Heart left ventricle (tissue), 16 donors: ENCODE results near the gene MELK. TPM values are rescaled to one million over a fixed set of nuclear protein-coding genes. Genes with fewer than 3 reads are reported as not detected.

Experiments
- ATAC-seq, 4 donors: fragments of 200-7000 bp; cut with Tn5 transposase; one replicate each; pipeline ENCODE4 v1.9.1; 2020 to 2022; ENCODE audit warnings: moderate library complexity in 4 of 4, mild to moderate bottlenecking in 3 of 4, moderate number of reproducible peaks in 1 of 4
- DNase-seq, 5 donors: peaks; one replicate each; pipeline ENCODE4 v3.0.0-alpha.2; 2020
- H3K27ac ChIP-seq, 12 donors: fragments of 200-600 bp; sonication (generic) in 4 of 12; one replicate each; pipeline versions ENCODE4 v1.5.0 to v1.8.0; 2016 to 2022; ENCODE audit warnings: mild to moderate bottlenecking in 2 of 12
- H3K27me3 ChIP-seq, 9 donors: fragments of 200-600 bp; sonication (generic) in 2 of 9; one replicate each; pipeline versions ENCODE4 v1.5.1 to v1.8.0; 2016 to 2022; ENCODE audit warnings: mild to moderate bottlenecking in 3 of 9
- H3K36me3 ChIP-seq, 9 donors: fragments of 200-600 bp; sonication (generic) in 2 of 9; one replicate each; pipeline versions ENCODE4 v1.5.0 to v1.8.0; 2018 to 2022; ENCODE audit warnings: mild to moderate bottlenecking in 2 of 9
- H3K4me1 ChIP-seq, 12 donors: fragments of 200-600 bp; sonication (generic) in 4 of 12; one replicate each; pipeline versions ENCODE4 v1.5.0 to v1.8.0; 2016 to 2022; ENCODE audit warnings: mild to moderate bottlenecking in 3 of 12
- H3K4me3 ChIP-seq, 12 donors: fragments of 200-600 bp; sonication (generic) in 4 of 12; one replicate each; pipeline versions ENCODE4 v1.5.0 to v1.8.0; 2017 to 2022; ENCODE audit warnings: mild to moderate bottlenecking in 9 of 12, moderate library complexity in 4 of 12
- H3K9me3 ChIP-seq, 12 donors: fragments of 200-600 bp; sonication (generic) in 4 of 12; one replicate each; pipeline versions ENCODE4 v1.5.0 to v1.8.0; 2016 to 2022; ENCODE audit warnings: mild to moderate bottlenecking in 1 of 12
- CTCF ChIP-seq, 12 donors: fragments of 200-600 bp; sonication (generic) in 4 of 12; IDR thresholded peaks; one replicate each; pipeline versions ENCODE4 v1.5.0 to v1.8.0; 2018 to 2022; ENCODE audit warnings: antibody characterized with exemption in 12 of 12, mild to moderate bottlenecking in 5 of 12
- POLR2A ChIP-seq, 2 donors: fragments of 450-650 bp; IDR thresholded peaks; one replicate each; pipeline ENCODE4 v1.6.1; 2017; ENCODE audit warnings: antibody characterized with exemption in 2 of 2, mild to moderate bottlenecking in 2 of 2, moderate library complexity in 2 of 2
- WGBS, 4 donors: extraction: QIAGEN DNeasy Blood & Tissue Kit in 2 of 4; methylation state at CpG; one replicate each; pipeline versions ENCODE4 v1.1.5 to v1.1.7; 2013 to 2018; 5-methylcytosine and 5-hydroxymethylcytosine counted together
- intact Hi-C, 10 donors: fragments of 100-400 bp; cut with DNase I; formaldehyde crosslinking; loops; one replicate each; pipeline versions ENCODE4 v1.11.1 to v1.14.2; 2022
- polyA plus RNA-seq, 2 donors: library from polyadenylated mRNA; stranded (reverse); fragments of 200-250 nt; gene quantifications; one replicate each; pipeline ENCODE4 v1.2.3, GENCODE V29; 2013
- total RNA-seq, 9 donors: library from RNA; depleted of rRNA in 2 of 9; stranded (reverse); fragments of >200 nt in 2 of 9; fragmentation: NEBNext Ultra II Directional in 3 of 9; extraction: Animal tissue kit (Norgen Biotek cat#: 25700) in 3 of 9; gene quantifications; one replicate each; pipeline versions ENCODE4 v1.1.0 to v1.2.4, GENCODE V29; 2016 to 2023
- donor health status: ischemic (EF 13 %, LVEDD 7.1; RV severe dilation, severe dysfunction).
- donor health status: healthy with polysubstance abuse.
- donor health status: DM: no; HTN: yes; CAD: no.
- donor health status: DM: no; HTN: no; CAD: no.
- donor health status: ischemic (EF 25% LVEDD 6.9; RV normal size, moderate dysfunction).
- donor health status: ischemic (EF 25% LVEDD 5.7; RV mildly dilated, moderate dysfunction).
- donor health status: healthy.
- donor health status: DM: yes; HTN: yes; CAD: no.
- donor health status: ischemic (EF 35%, LVEDD 5.7; RV mildly dilated, moderate dysfunction).
- donor health status: nonischemic (EF 11% LVEDD 7.7; RV severe dilation, severe dysfunction).
- donor health status: DM: yes; HTN: yes; CAD: no.
- donor health status: PGD.
- donor health status: ischemic (EF 29% LVEDD 5.4; RV normal size, mild dysfunction).
- donor health status: nonischemic (EF 23%, LVEDD 6.1; RV moderate dilation, normal function).

Gene MELK
- total and polyA plus RNA-seq, 11 donors: 0.27 to 5.3 (median 0.53) TPM; not detected in 5

GRCh38 chr9:36535107-36535506, 37.6 kb upstream of the MELK start:
- no peak overlapping the region for H3K27ac ChIP-seq

GRCh38 chr9:36537861-36538260, 34.8 kb upstream of the MELK start:
- no peaks in the 10 kb centered on the region for H3K27me3 ChIP-seq
- no peak for ATAC-seq
- H3K27ac ChIP-seq: no peak overlapping the region
- DNase-seq: no peak
- no peaks in the 10 kb centered on the region for H3K4me1 ChIP-seq
- TF ChIP-seq POLR2A (IDR thresholded peaks at IDR 0.05): no peak
- WGBS, 4 donors: 81 to 94% (median 86%) methylated on average over 4 of the region's 4 CpGs
- H3K4me3 ChIP-seq: no peak overlapping the region
- no peaks in the 10 kb centered on the region for H3K36me3 ChIP-seq
- intact Hi-C loops: no loop called here
- H3K9me3 ChIP-seq: no peaks in the 10 kb centered on the region

More at GRCh38 chr9:36535107-36535506, 37.6 kb upstream of the MELK start:
- no peaks in the 10 kb centered on the region for H3K9me3 ChIP-seq
- ATAC-seq (no peak), DNase-seq (no peak)
- H3K36me3 ChIP-seq: no peaks in the 10 kb centered on the region
- H3K4me3 ChIP-seq: no peak overlapping the region
- intact Hi-C loops: no loop called here
- no peaks in the 10 kb centered on the region for H3K4me1 ChIP-seq
- no peak for TF ChIP-seq CTCF (IDR thresholded peaks at IDR 0.05)
- no peak for TF ChIP-seq POLR2A (IDR thresholded peaks at IDR 0.05)
- H3K27me3 ChIP-seq: no peaks in the 10 kb centered on the region
- WGBS, 4 donors: 91 to 100% (median 92%) methylated on average over 1 of the region's 1 CpG

- ATAC-seq: no peak
- Histone ChIP-seq H3K4me3 (no peak overlapping the region), H3K27me3 (peaks cover 0 to 5% (median 0%) of the 10 kb centered on the region in 9 donors), H3K4me1 (no peaks in the 10 kb centered on the region), H3K36me3 (no peaks in the 10 kb centered on the region), H3K9me3 (no peaks in the 10 kb centered on the region), H3K27ac (no peak overlapping the region)
- intact Hi-C loops: no loop called here
- DNase-seq: no peak
- TF ChIP-seq POLR2A (IDR thresholded peaks at IDR 0.05): no peak
- no peak for TF ChIP-seq CTCF (IDR thresholded peaks at IDR 0.05)
- WGBS, 4 donors: 82 to 89% (median 89%) methylated on average over 7 of the region's 7 CpGs
These were observed 30.3 kb upstream of the MELK start for GRCh38 chr9:36542355-36542754.

GRCh38 chr9:36543916-36544315, 28.8 kb upstream of the MELK start:
- Histone ChIP-seq H3K27ac (no peak overlapping the region), H3K9me3 (no peaks in the 10 kb centered on the region), H3K4me1 (no peaks in the 10 kb centered on the region), H3K4me3 (no peak overlapping the region), H3K27me3 (peaks cover 0 to 5% (median 0%) of the 10 kb centered on the region in 9 donors), H3K36me3 (no peaks in the 10 kb centered on the region)
- ATAC-seq: peak in 3 of 4 donors; percentile 36 to 74 (median 42)
- DNase-seq: peak in 1 of 5 donors; percentile 23
- no peak for TF ChIP-seq CTCF (IDR thresholded peaks at IDR 0.05)
- no peak for TF ChIP-seq POLR2A (IDR thresholded peaks at IDR 0.05)
- 77 to 84% (median 81%) methylated on average over 7 of the region's 7 CpGs for WGBS, 4 donors
- intact Hi-C loops: no loop called here

GRCh38 chr9:36547598-36547997, 25.1 kb upstream of the MELK start:
- WGBS, 4 donors: 75 to 86% (median 77%) methylated on average over 3 of the region's 3 CpGs
- TF ChIP-seq POLR2A (IDR thresholded peaks at IDR 0.05) (no peak), CTCF (IDR thresholded peaks at IDR 0.05) (no peak)
- Histone ChIP-seq H3K4me1 (no peaks in the 10 kb centered on the region), H3K4me3 (no peak overlapping the region), H3K9me3 (no peaks in the 10 kb centered on the region), H3K27me3 (peaks cover 0 to 5% (median 0%) of the 10 kb centered on the region in 9 donors), H3K36me3 (no peaks in the 10 kb centered on the region), H3K27ac (no peak overlapping the region)
- intact Hi-C loops: no loop called here
- DNase-seq: no peak
- ATAC-seq: no peak
